LHCN-M2 (cell line): Measurements from ENCODE around the gene OGFR. TPM values are rescaled to one million over a fixed set of nuclear protein-coding genes. Genes with fewer than 3 reads are reported as not detected.
"Not testable (repeated sequence)": the region's sequence is repeated elsewhere in the genome, so short reads cannot be mapped to it uniquely, and the experiment has no call there.

Experiments
- DNase-seq: peaks from one replicate; pipeline ENCODE4 v3.0.0-alpha.2; 2012; ENCODE audit warnings: low read depth
- total RNA-seq: library from RNA; depleted of rRNA; stranded (reverse); fragments of >200 nt; gene quantifications from 2 replicates; pipeline ENCODE4 v1.2.3, GENCODE V29; 2014

OGFR gene
- total RNA-seq, 1 experiment from 2014 or later: 69.7 TPM

GRCh38 chr20:62839816-62840215 is 35.2 kb downstream of the OGFR start:
- no peak for DNase-seq

- DNase-seq: no peak
Observed at GRCh38 chr20:62840244-62841197, 35.9 kb downstream of the OGFR start.

GRCh38 chr20:62841705-62842212 is 37.1 kb downstream of the OGFR start:
- no peak for DNase-seq

GRCh38 chr20:62843656-62844055 is 39.0 kb downstream of the OGFR start:
- DNase-seq: no peak

GRCh38 chr20:62844182-62844581 is 39.5 kb downstream of the OGFR start:
- DNase-seq: no peak

- no peak for DNase-seq
Observed at GRCh38 chr20:62845416-62846160, 41.0 kb downstream of the OGFR start.

GRCh38 chr20:62846166-62846890 is 41.7 kb downstream of the OGFR start:
- no peak for DNase-seq

- not testable (repeated sequence) for DNase-seq
Observed at GRCh38 chr20:62848917-62849316, 44.3 kb downstream of the OGFR start.

- DNase-seq: no peak
Observed at GRCh38 chr20:62849431-62849830, 44.8 kb downstream of the OGFR start.

- no peak for DNase-seq
Observed at GRCh38 chr20:62850333-62850974, 45.8 kb downstream of the OGFR start.

GRCh38 chr20:62852196-62852595 is 47.6 kb downstream of the OGFR start:
- DNase-seq: no peak

GRCh38 chr20:62852841-62853240 is 48.2 kb downstream of the OGFR start:
- DNase-seq: no peak

GRCh38 chr20:62853304-62853703 is 48.7 kb downstream of the OGFR start:
- not testable (repeated sequence) for DNase-seq

GRCh38 chr20:62854121-62854520 is 49.5 kb downstream of the OGFR start:
- DNase-seq: no peak

GRCh38 chr20:62855120-62855519 is 50.5 kb downstream of the OGFR start:
- DNase-seq: no peak

GRCh38 chr20:62856931-62857619 is 52.4 kb downstream of the OGFR start:
- no peak for DNase-seq

- no peak for DNase-seq
Observed at GRCh38 chr20:62858058-62858830, 53.6 kb downstream of the OGFR start.

GRCh38 chr20:62859721-62860120 is 55.1 kb downstream of the OGFR start:
- no peak for DNase-seq

- DNase-seq: no peak
Observed at GRCh38 chr20:62860391-62860923, 55.8 kb downstream of the OGFR start.
